Heart left ventricle (tissue), 16 donors: ENCODE data around the gene CFAP54. TPM values are rescaled to one million over a fixed set of nuclear protein-coding genes. Genes with fewer than 3 reads are reported as not detected.

Source experiments
- ATAC-seq, 4 donors: fragments of 200-7000 bp; cut with Tn5 transposase; one replicate each; pipeline ENCODE4 v1.9.1; 2020 to 2022; ENCODE audit warnings: moderate library complexity in 4 of 4, mild to moderate bottlenecking in 3 of 4, moderate number of reproducible peaks in 1 of 4
- DNase-seq, 5 donors: peaks; one replicate each; pipeline ENCODE4 v3.0.0-alpha.2; 2020
- H3K27ac ChIP-seq, 12 donors: fragments of 200-600 bp; sonication (generic) in 4 of 12; one replicate each; pipeline versions ENCODE4 v1.5.0 to v1.8.0; 2016 to 2022; ENCODE audit warnings: mild to moderate bottlenecking in 2 of 12
- H3K27me3 ChIP-seq, 9 donors: fragments of 200-600 bp; sonication (generic) in 2 of 9; one replicate each; pipeline versions ENCODE4 v1.5.1 to v1.8.0; 2016 to 2022; ENCODE audit warnings: mild to moderate bottlenecking in 3 of 9
- H3K36me3 ChIP-seq, 9 donors: fragments of 200-600 bp; sonication (generic) in 2 of 9; one replicate each; pipeline versions ENCODE4 v1.5.0 to v1.8.0; 2018 to 2022; ENCODE audit warnings: mild to moderate bottlenecking in 2 of 9
- H3K4me1 ChIP-seq, 12 donors: fragments of 200-600 bp; sonication (generic) in 4 of 12; one replicate each; pipeline versions ENCODE4 v1.5.0 to v1.8.0; 2016 to 2022; ENCODE audit warnings: mild to moderate bottlenecking in 3 of 12
- H3K4me3 ChIP-seq, 12 donors: fragments of 200-600 bp; sonication (generic) in 4 of 12; one replicate each; pipeline versions ENCODE4 v1.5.0 to v1.8.0; 2017 to 2022; ENCODE audit warnings: mild to moderate bottlenecking in 9 of 12, moderate library complexity in 4 of 12
- H3K9me3 ChIP-seq, 12 donors: fragments of 200-600 bp; sonication (generic) in 4 of 12; one replicate each; pipeline versions ENCODE4 v1.5.0 to v1.8.0; 2016 to 2022; ENCODE audit warnings: mild to moderate bottlenecking in 1 of 12
- CTCF ChIP-seq, 12 donors: fragments of 200-600 bp; sonication (generic) in 4 of 12; IDR thresholded peaks; one replicate each; pipeline versions ENCODE4 v1.5.0 to v1.8.0; 2018 to 2022; ENCODE audit warnings: antibody characterized with exemption in 12 of 12, mild to moderate bottlenecking in 5 of 12
- POLR2A ChIP-seq, 2 donors: fragments of 450-650 bp; IDR thresholded peaks; one replicate each; pipeline ENCODE4 v1.6.1; 2017; ENCODE audit warnings: antibody characterized with exemption in 2 of 2, mild to moderate bottlenecking in 2 of 2, moderate library complexity in 2 of 2
- WGBS, 4 donors: extraction: QIAGEN DNeasy Blood & Tissue Kit in 2 of 4; methylation state at CpG; one replicate each; pipeline versions ENCODE4 v1.1.5 to v1.1.7; 2013 to 2018; 5-methylcytosine and 5-hydroxymethylcytosine counted together
- intact Hi-C, 10 donors: fragments of 100-400 bp; cut with DNase I; formaldehyde crosslinking; loops; one replicate each; pipeline versions ENCODE4 v1.11.1 to v1.14.2; 2022
- polyA plus RNA-seq, 2 donors: library from polyadenylated mRNA; stranded (reverse); fragments of 200-250 nt; gene quantifications; one replicate each; pipeline ENCODE4 v1.2.3, GENCODE V29; 2013
- total RNA-seq, 9 donors: library from RNA; depleted of rRNA in 2 of 9; stranded (reverse); fragments of >200 nt in 2 of 9; fragmentation: NEBNext Ultra II Directional in 3 of 9; extraction: Animal tissue kit (Norgen Biotek cat#: 25700) in 3 of 9; gene quantifications; one replicate each; pipeline versions ENCODE4 v1.1.0 to v1.2.4, GENCODE V29; 2016 to 2023
- donor health status: ischemic (EF 13 %, LVEDD 7.1; RV severe dilation, severe dysfunction).
- donor health status: healthy with polysubstance abuse.
- donor health status: DM: no; HTN: yes; CAD: no.
- donor health status: DM: no; HTN: no; CAD: no.
- donor health status: ischemic (EF 25% LVEDD 6.9; RV normal size, moderate dysfunction).
- donor health status: ischemic (EF 25% LVEDD 5.7; RV mildly dilated, moderate dysfunction).
- donor health status: healthy.
- donor health status: DM: yes; HTN: yes; CAD: no.
- donor health status: ischemic (EF 35%, LVEDD 5.7; RV mildly dilated, moderate dysfunction).
- donor health status: nonischemic (EF 11% LVEDD 7.7; RV severe dilation, severe dysfunction).
- donor health status: DM: yes; HTN: yes; CAD: no.
- donor health status: PGD.
- donor health status: ischemic (EF 29% LVEDD 5.4; RV normal size, mild dysfunction).
- donor health status: nonischemic (EF 23%, LVEDD 6.1; RV moderate dilation, normal function).

The CFAP54 gene
- total and polyA plus RNA-seq, 11 donors: 0.07 to 0.79 (median 0.13) TPM; not detected in 1

- ATAC-seq (no peak), DNase-seq (no peak)
- Histone ChIP-seq H3K27me3 (no peaks in the 10 kb centered on the region), H3K4me1 (no peaks in the 10 kb centered on the region), H3K4me3 (no peak overlapping the region), H3K27ac (no peak overlapping the region), H3K9me3 (no peaks in the 10 kb centered on the region), H3K36me3 (no peaks in the 10 kb centered on the region)
- TF ChIP-seq CTCF (IDR thresholded peaks at IDR 0.05): no peak
- TF ChIP-seq POLR2A (IDR thresholded peaks at IDR 0.05): no peak
- intact Hi-C loops: no loop called here
- 65 to 81% (median 68%) methylated on average over 3 of the region's 3 CpGs for WGBS, 4 donors
Measured at GRCh38 chr12:96635844-96636243, 146.5 kb downstream of the CFAP54 start.

DNA sequence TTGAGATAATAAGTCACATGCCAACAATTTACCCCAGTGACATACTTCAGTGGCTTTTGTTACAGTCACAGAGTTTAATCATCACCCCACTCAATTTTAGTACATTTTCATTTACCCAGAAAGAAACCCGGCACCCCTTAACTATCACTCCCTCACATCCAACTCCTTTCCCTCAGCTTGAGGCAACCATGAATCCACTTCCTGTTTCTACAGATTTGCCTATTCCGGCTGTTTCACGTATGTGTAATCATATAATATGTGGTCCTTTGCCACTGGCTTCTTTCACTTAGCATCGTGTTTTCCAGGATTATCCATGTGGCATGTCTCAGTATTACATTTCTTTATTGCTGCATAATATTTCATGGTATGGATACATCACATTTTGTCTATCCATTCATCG is 147.5 kb downstream of the CFAP54 start:
- no peaks in the 10 kb centered on the region for H3K36me3 ChIP-seq
- H3K27ac ChIP-seq: no peak overlapping the region
- intact Hi-C loops: no loop called here
- H3K27me3 ChIP-seq: no peaks in the 10 kb centered on the region
- no peaks in the 10 kb centered on the region for H3K4me1 ChIP-seq
- 84 to 90% (median 88%) methylated on average over 5 of the region's 5 CpGs for WGBS, 4 donors
- TF ChIP-seq POLR2A (IDR thresholded peaks at IDR 0.05): no peak
- peak in 1 of 12 donors; percentile 9 for TF ChIP-seq CTCF (IDR thresholded peaks at IDR 0.05)
- ATAC-seq (no peak), DNase-seq (no peak)
- H3K4me3 ChIP-seq: no peak overlapping the region
- H3K9me3 ChIP-seq: no peaks in the 10 kb centered on the region

GRCh38 chr12:96648923-96649322 is 159.5 kb downstream of the CFAP54 start:
- no peak overlapping the region for H3K4me3 ChIP-seq
- intact Hi-C loops: no loop called here
- H3K36me3 ChIP-seq: no peaks in the 10 kb centered on the region
- H3K27ac ChIP-seq: no peak overlapping the region
- no peaks in the 10 kb centered on the region for H3K27me3 ChIP-seq
- TF ChIP-seq POLR2A (IDR thresholded peaks at IDR 0.05) (no peak), CTCF (IDR thresholded peaks at IDR 0.05) (no peak)
- no peak for ATAC-seq
- DNase-seq: no peak
- peaks cover 0 to 4% (median 0%) of the 10 kb centered on the region in 12 donors for H3K9me3 ChIP-seq
- H3K4me1 ChIP-seq: no peaks in the 10 kb centered on the region
- 54 to 73% (median 64%) methylated on average over 1 of the region's 1 CpG for WGBS, 4 donors

- 37 to 55% (median 43%) methylated on average over 2 of the region's 2 CpGs for WGBS, 4 donors
- no peak overlapping the region for H3K4me3 ChIP-seq
- H3K27me3 ChIP-seq: no peaks in the 10 kb centered on the region
- H3K4me1 ChIP-seq: no peaks in the 10 kb centered on the region
- TF ChIP-seq CTCF (IDR thresholded peaks at IDR 0.05) (no peak), POLR2A (IDR thresholded peaks at IDR 0.05) (no peak)
- no peaks in the 10 kb centered on the region for H3K9me3 ChIP-seq
- no peaks in the 10 kb centered on the region for H3K36me3 ChIP-seq
- intact Hi-C loops: no loop called here
- H3K27ac ChIP-seq: no peak overlapping the region
- DNase-seq (no peak), ATAC-seq (no peak)
Measured at GRCh38 chr12:96652870-96653269, 163.5 kb downstream of the CFAP54 start.
